ENCODE data around the gene SEC24D.

The SEC24D gene

DNA sequence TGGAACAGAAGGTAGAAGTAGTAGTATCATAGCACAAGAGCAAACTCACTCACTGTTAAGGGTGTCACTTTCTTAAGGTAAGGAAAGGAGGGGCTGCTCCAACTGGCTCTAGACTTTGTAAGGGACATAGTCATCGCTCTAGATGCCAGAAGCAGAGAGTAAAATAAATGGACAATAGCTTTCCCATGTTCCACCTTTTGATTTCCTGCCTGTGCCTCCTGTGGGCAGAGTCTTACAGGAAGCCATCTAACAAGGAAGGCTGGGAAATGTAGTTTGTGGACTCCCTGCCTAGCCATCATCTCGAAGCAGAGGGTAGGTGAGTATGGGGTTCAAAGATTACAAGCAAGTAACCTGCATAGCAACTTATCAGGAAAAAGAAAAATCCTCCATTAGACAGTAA, 152.4 kb downstream of the SEC24D start:
- H3K4me3 ChIP-seq, result no peak overlapping the region
- no peaks in the 10 kb centered on the region for H3K9me3 ChIP-seq
- no peak for TF ChIP-seq Cebpa-rat (IDR thresholded peaks at IDR 0.05)
- H4K20me1 ChIP-seq, result peaks cover 28% of the 10 kb centered on the region
- peaks cover 17% of the 10 kb centered on the region for H3K4me1 ChIP-seq
- H3K27ac ChIP-seq, result no peak overlapping the region
- H3K27me3 ChIP-seq, result no peaks in the 10 kb centered on the region
- peak overlapping the region; percentile 7; the same call in 1 of the 2 replicates for H3K4me2 ChIP-seq
- H3K9ac ChIP-seq, result no peak overlapping the region
- peaks cover 10% of the 10 kb centered on the region for H3K36me3 ChIP-seq

DNA sequence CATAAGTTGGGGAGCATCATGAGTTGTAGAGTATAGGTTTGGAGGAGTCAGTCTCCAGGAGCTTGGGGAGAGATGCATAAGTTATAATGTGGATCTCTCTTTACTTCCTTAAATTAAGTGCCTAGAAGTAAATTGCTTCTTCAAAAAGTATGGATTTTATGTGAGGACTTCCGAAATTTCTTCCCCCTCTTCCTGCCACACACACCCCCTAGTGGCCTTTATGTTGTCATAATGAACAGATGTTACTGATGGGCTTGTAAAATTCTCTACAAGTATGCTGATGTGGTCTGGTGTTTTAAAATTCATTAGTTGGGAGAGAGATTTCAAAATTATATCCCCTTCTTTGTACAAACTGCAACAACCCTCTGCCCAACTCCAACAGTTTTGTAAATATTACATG, 153.0 kb downstream of the SEC24D start:
- peaks cover 17% of the 10 kb centered on the region for H3K4me1 ChIP-seq
- H4K20me1 ChIP-seq, result peaks cover 24% of the 10 kb centered on the region
- TF ChIP-seq Cebpa-rat (IDR thresholded peaks at IDR 0.05), result no peak
- H3K9me3 ChIP-seq, result no peaks in the 10 kb centered on the region
- no peak overlapping the region for H3K27ac ChIP-seq
- H3K27me3 ChIP-seq, result no peaks in the 10 kb centered on the region
- no peak overlapping the region for H3K9ac ChIP-seq
- peaks cover 4% of the 10 kb centered on the region for H3K36me3 ChIP-seq
- no peak overlapping the region for H3K4me3 ChIP-seq
- H3K4me2 ChIP-seq, result no peak overlapping the region

DNA sequence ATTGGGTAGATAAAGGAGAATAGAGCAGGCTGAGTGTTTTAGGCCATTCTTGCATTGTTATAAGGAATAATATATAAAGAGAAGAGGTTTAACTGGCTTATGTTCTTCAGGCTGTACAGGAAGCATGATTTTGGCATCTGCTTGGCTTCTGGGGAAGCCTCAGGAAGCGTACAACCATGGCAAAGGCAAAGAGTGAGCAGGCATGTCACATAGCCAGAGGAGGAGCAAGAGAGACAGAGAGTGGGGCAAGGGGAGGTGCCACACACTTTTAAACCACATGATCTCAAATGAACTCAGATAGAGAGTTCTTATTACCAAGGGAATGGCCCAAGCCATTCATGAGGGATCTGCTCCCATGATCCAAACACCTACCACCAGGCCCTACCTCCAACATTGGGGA, 155.1 kb downstream of the SEC24D start:
- peaks cover 3% of the 10 kb centered on the region for H4K20me1 ChIP-seq
- H3K9ac ChIP-seq, result no peak overlapping the region
- H3K4me1 ChIP-seq, result 0 out of 2 replicates have a peak, but pooled peaks cover under 1% of the 10 kb centered on the region
- H3K4me3 ChIP-seq, result no peak overlapping the region
- H3K9me3 ChIP-seq, result no peaks in the 10 kb centered on the region
- no peak for TF ChIP-seq Cebpa-rat (IDR thresholded peaks at IDR 0.05)
- no peaks in the 10 kb centered on the region for H3K27me3 ChIP-seq
- no peak overlapping the region for H3K4me2 ChIP-seq
- no peaks in the 10 kb centered on the region for H3K36me3 ChIP-seq
- H3K27ac ChIP-seq, result no peak overlapping the region

DNA sequence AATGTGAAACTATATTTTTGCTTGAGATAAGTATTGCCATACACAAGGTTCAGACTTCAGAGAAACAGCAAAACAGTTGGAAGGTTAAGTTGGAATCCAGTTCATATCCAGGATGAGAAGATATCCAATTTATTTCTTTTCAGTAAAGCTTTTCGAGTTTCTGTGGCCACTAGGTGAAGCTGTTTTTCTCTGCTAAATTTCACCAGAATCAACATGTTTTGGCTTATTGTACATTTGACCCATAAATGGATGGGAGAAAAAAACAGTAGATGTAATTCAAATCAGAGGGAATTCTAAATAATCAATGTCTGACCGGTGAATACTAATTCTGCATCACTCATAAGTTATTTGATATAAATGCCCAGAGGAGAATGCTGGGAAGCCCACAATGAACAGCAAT, 159.8 kb downstream of the SEC24D start:
- H3K4me3 ChIP-seq, result no peak overlapping the region
- no peaks in the 10 kb centered on the region for H3K27me3 ChIP-seq
- H4K20me1 ChIP-seq, result no peaks in the 10 kb centered on the region
- TF ChIP-seq Cebpa-rat (IDR thresholded peaks at IDR 0.05), result no peak
- no peaks in the 10 kb centered on the region for H3K36me3 ChIP-seq
- H3K4me2 ChIP-seq, result no peak overlapping the region
- no peak overlapping the region for H3K9ac ChIP-seq
- H3K4me1 ChIP-seq, result no peaks in the 10 kb centered on the region
- no peaks in the 10 kb centered on the region for H3K9me3 ChIP-seq
- no peak overlapping the region for H3K27ac ChIP-seq
